HCT116 (cell line): Measurements from ENCODE around the gene NUP210.

Source experiments
- CEBPB ChIP-seq: IDR thresholded peaks from 2 replicates; pipeline ENCODE4 v1.6.1; 2012; ENCODE audit warnings: low read depth
- CTCF ChIP-seq, 3 experiments: fragments of 200-600 bp in 1 of 3; sonication (generic) in 1 of 3; IDR thresholded peaks in 2 of 3; conservative IDR thresholded peaks in 1 of 3; 2 replicates each; pipeline ENCODE4 v1.5.1; 2012 to 2017; ENCODE audit warnings: low read depth in 2 of 3, low read length in 2 of 3, antibody characterized with exemption in 1 of 3, borderline replicate concordance in 1 of 3, control low read depth in 1 of 3, mild to moderate bottlenecking in 1 of 3, mixed read lengths in 1 of 3, mixed run types in 1 of 3, moderate library complexity in 1 of 3; ENCODE audit not compliant: insufficient read depth in 1 of 3
- EZH2 ChIP-seq: fragments of 200-600 bp; sonication (generic); IDR thresholded peaks from 2 replicates; pipeline ENCODE4 v1.6.1; 2017; ENCODE audit warnings: antibody characterized with exemption, mixed run types
- EZH2phosphoT487 ChIP-seq: fragments of 200-600 bp; IDR thresholded peaks from 2 replicates; pipeline ENCODE4 v1.6.1; 2018; ENCODE audit warnings: antibody characterized with exemption, borderline replicate concordance
- JUND ChIP-seq: IDR thresholded peaks from 2 replicates; pipeline ENCODE4 v1.6.1; 2012
- POLR2A ChIP-seq: IDR thresholded peaks from 2 replicates; pipeline ENCODE4 v1.7.0; 2011; ENCODE audit warnings: borderline replicate concordance; ENCODE audit not compliant: insufficient read depth, insufficient read length; ENCODE audit errors: extremely low read depth
- POLR2AphosphoS5 ChIP-seq: IDR thresholded peaks from 2 replicates; pipeline ENCODE4 v1.6.1; 2011; ENCODE audit warnings: mild to moderate bottlenecking, low read depth, low read length, moderate library complexity
- RAD21 ChIP-seq: IDR thresholded peaks from 2 replicates; pipeline ENCODE4 v1.6.1; 2012; ENCODE audit warnings: low read depth, mild to moderate bottlenecking
- REST ChIP-seq: IDR thresholded peaks from 2 replicates; pipeline ENCODE4 v1.6.1; 2012; ENCODE audit warnings: low read depth
- SP1 ChIP-seq: IDR thresholded peaks from 2 replicates; pipeline ENCODE4 v1.6.1; 2012; ENCODE audit warnings: low read depth
- TCF7L2 ChIP-seq: IDR thresholded peaks from 2 replicates; pipeline ENCODE4 v1.7.0; 2011; ENCODE audit warnings: borderline replicate concordance, inconsistent platforms; ENCODE audit not compliant: insufficient read depth, insufficient read length; ENCODE audit errors: extremely low read depth
- YY1 ChIP-seq: IDR thresholded peaks from 2 replicates; pipeline ENCODE4 v1.6.1; 2011; ENCODE audit warnings: low read length, low read depth, moderate library complexity, mild to moderate bottlenecking; ENCODE audit not compliant: insufficient replicate concordance; ENCODE audit errors: extremely low read depth
- ZBTB33 ChIP-seq: IDR thresholded peaks from 2 replicates; pipeline ENCODE4 v1.6.1; 2011; ENCODE audit warnings: mild to moderate bottlenecking, low read length, moderate library complexity; ENCODE audit not compliant: insufficient replicate concordance; ENCODE audit errors: extremely low read depth
- ZFX ChIP-seq: fragments of 450-650 bp; IDR thresholded peaks from 2 replicates; pipeline ENCODE4 v1.6.1; 2017

- no peak for TF ChIP-seq RAD21
- TF ChIP-seq CEBPB: no peak
- no peak for TF ChIP-seq SP1
- TF ChIP-seq CTCF (IDR thresholded peaks at IDR 0.05 in 2 of 3, conservative IDR thresholded peaks at IDR 0.05 in 1 of 3; ENCODE audit: borderline replicate concordance in 1 of 3, insufficient read depth in 1 of 3, low read depth in 2 of 3, low read length in 2 of 3): no peak
- TF ChIP-seq EZH2: no peak
- no peak for TF ChIP-seq ZBTB33
- TF ChIP-seq JUND: no peak
- no peak for TF ChIP-seq EZH2phosphoT487
- no peak for TF ChIP-seq TCF7L2
- no peak for TF ChIP-seq POLR2AphosphoS5
- no peak for TF ChIP-seq REST
- no peak for TF ChIP-seq POLR2A
- no peak for TF ChIP-seq ZFX
- TF ChIP-seq YY1: no peak
Observed at GRCh38 chr3:13451301-13451673, 31.2 kb upstream of the NUP210 start.
